ENCODE data around the gene NABP1.

- TF ChIP-seq, protein P1, sequence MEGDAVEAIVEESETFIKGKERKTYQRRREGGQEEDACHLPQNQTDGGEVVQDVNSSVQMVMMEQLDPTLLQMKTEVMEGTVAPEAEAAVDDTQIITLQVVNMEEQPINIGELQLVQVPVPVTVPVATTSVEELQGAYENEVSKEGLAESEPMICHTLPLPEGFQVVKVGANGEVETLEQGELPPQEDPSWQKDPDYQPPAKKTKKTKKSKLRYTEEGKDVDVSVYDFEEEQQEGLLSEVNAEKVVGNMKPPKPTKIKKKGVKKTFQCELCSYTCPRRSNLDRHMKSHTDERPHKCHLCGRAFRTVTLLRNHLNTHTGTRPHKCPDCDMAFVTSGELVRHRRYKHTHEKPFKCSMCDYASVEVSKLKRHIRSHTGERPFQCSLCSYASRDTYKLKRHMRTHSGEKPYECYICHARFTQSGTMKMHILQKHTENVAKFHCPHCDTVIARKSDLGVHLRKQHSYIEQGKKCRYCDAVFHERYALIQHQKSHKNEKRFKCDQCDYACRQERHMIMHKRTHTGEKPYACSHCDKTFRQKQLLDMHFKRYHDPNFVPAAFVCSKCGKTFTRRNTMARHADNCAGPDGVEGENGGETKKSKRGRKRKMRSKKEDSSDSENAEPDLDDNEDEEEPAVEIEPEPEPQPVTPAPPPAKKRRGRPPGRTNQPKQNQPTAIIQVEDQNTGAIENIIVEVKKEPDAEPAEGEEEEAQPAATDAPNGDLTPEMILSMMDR (IDR thresholded peaks at IDR 0.05; ENCODE audit: poor library complexity) = no peak
- no peak for TF ChIP-seq EZH2 (IDR thresholded peaks at IDR 0.05; ENCODE audit: borderline replicate concordance)
Observed at GRCh38 chr2:191629001-191629453, 48.9 kb upstream of the NABP1 start.
